ENCODE results near the gene HAAO.

The HAAO gene

GRCh38 chr2:42777883-42778805, 14.2 kb downstream of the HAAO start:
- no peak overlapping the region for H3K4me3 ChIP-seq
- H3K27ac ChIP-seq: no peak overlapping the region
- TF ChIP-seq CTCF (IDR thresholded peaks at IDR 0.05): no peak
- no peak for DNase-seq (ENCODE audit: low spot score)

GRCh38 chr2:42775810-42776209, 16.6 kb downstream of the HAAO start:
- no peak for TF ChIP-seq CTCF (IDR thresholded peaks at IDR 0.05)
- Histone ChIP-seq H3K27ac (no peak overlapping the region), H3K4me3 (no peak overlapping the region)
- no peak for DNase-seq (ENCODE audit: low spot score)

- no peak overlapping the region for H3K27ac ChIP-seq
- no peak overlapping the region for H3K4me3 ChIP-seq
- DNase-seq (ENCODE audit: low spot score): no peak
- TF ChIP-seq CTCF (IDR thresholded peaks at IDR 0.05): no peak
These were observed 17.2 kb downstream of the HAAO start for GRCh38 chr2:42775186-42775585.

- no peak overlapping the region for H3K4me3 ChIP-seq
- no peak for TF ChIP-seq CTCF (IDR thresholded peaks at IDR 0.05)
- DNase-seq (ENCODE audit: low spot score): no peak
- H3K27ac ChIP-seq: no peak overlapping the region
These were observed 20.7 kb downstream of the HAAO start for GRCh38 chr2:42771546-42772153.

- DNase-seq (ENCODE audit: low spot score): peak; percentile 70
- no peak for TF ChIP-seq CTCF (IDR thresholded peaks at IDR 0.05)
- Histone ChIP-seq H3K4me3 (no peak overlapping the region), H3K27ac (no peak overlapping the region)
These were observed 21.9 kb downstream of the HAAO start for GRCh38 chr2:42770288-42771131.

GRCh38 chr2:42769583-42770287, 22.6 kb downstream of the HAAO start:
- no peak for TF ChIP-seq CTCF (IDR thresholded peaks at IDR 0.05)
- H3K4me3 ChIP-seq: no peak overlapping the region
- H3K27ac ChIP-seq: no peak overlapping the region
- peak; percentile 62 for DNase-seq (ENCODE audit: low spot score)

Measured in coronary artery (tissue), 2 donors.